Activated CD4-positive, alpha-beta T cell treated with anti-CD3 and anti-CD28 coated beads, Interleukin-2, amount 10 ng/mL, durations not matched to agents 24 days and 14 days (primary cell): Measurements from ENCODE around the gene IL10. TPM values are rescaled to one million over a fixed set of nuclear protein-coding genes. Genes with fewer than 3 reads are reported as not detected.
A peak's percentile ranks its signal among the peaks of the same experiment; 100 is the strongest.

Experiments
- DNase-seq: peaks from one replicate; pipeline ENCODE4 v3.0.0; 2022
- H3K27ac Mint-ChIP-seq: one replicate; pipeline ENCODE4 v1.8.0; 2022; ENCODE audit warnings: mild to moderate bottlenecking, mixed read lengths
- H3K27me3 Mint-ChIP-seq: one replicate; pipeline ENCODE4 v1.8.0; 2022; ENCODE audit warnings: mixed read lengths
- H3K36me3 Mint-ChIP-seq: one replicate; pipeline ENCODE4 v1.8.0; 2022; ENCODE audit warnings: low read depth, mild to moderate bottlenecking, mixed read lengths
- H3K4me1 Mint-ChIP-seq: one replicate; pipeline ENCODE4 v1.8.0; 2021; ENCODE audit warnings: mixed read lengths
- H3K4me3 Mint-ChIP-seq: one replicate; pipeline ENCODE4 v1.8.0; 2022; ENCODE audit warnings: mild to moderate bottlenecking, moderate library complexity, mixed read lengths
- H3K9me3 Mint-ChIP-seq: one replicate; pipeline ENCODE4 v1.8.0; 2021; ENCODE audit warnings: mixed read lengths
- intact Hi-C: fragments of 100-400 bp; cut with micrococcal nuclease; formaldehyde crosslinking; loops from one replicate; pipeline ENCODE4 v1.15.1; 2023
- total RNA-seq: library from RNA; stranded (reverse); gene quantifications from 2 replicates; pipeline ENCODE4 v1.2.3, GENCODE V29; 2022

The IL10 gene
- total RNA-seq, 1 donor from 2014 or later, result 3.4 TPM

DNA sequence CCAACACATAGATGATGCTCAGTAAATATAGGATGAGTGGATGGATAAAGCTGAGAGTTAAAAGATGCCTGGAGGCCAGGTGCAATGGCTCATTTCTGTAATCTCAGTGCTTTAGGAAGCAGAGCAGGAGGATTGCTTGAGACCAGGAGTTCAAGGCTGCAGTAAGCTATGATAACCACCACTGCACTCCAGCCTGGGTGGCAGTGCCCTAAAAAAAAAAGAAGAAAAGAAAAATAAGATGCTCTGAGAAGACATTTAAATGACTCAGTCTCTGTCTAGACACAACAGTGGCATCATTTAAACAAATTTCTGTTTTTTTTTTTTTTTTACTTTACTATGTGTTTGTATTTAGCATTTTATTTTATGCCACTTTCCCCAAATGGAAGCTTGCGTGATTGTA is 27.0 kb downstream of the IL10 start:
- intact Hi-C loops, result no loop called here
- Mint-ChIP-seq H3K9me3 (no peaks in the 10 kb centered on the region), H3K27me3 (peaks cover 23% of the 10 kb centered on the region), H3K4me1 (peaks cover 39% of the 10 kb centered on the region), H3K36me3 (peaks cover 9% of the 10 kb centered on the region), H3K27ac (no peak overlapping the region), H3K4me3 (no peak overlapping the region)
- no peak for DNase-seq

DNA sequence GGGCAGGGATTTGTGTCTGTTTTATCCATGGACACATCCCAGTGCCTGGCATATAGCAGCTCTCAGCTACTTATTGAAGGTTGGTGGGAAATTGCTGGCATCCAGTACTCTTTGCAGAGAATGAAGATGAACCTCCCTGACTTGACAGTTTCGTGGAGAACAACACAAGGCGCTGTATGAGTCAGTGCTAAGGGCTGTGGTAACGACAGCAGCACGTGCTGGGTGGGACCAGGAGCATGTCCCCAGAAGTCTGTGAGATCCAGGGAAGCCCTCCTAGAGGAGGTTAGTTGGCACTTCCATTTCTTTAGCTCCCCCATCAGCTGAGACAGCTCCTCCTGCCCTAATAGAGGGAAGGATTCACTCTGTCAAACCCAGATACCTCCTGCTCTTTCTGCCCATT is 27.6 kb downstream of the IL10 start:
- H3K27me3 Mint-ChIP-seq, result peaks cover 20% of the 10 kb centered on the region
- no peak for DNase-seq
- H3K4me3 Mint-ChIP-seq, result no peak overlapping the region
- no peaks in the 10 kb centered on the region for H3K9me3 Mint-ChIP-seq
- H3K36me3 Mint-ChIP-seq, result peaks cover 11% of the 10 kb centered on the region
- H3K27ac Mint-ChIP-seq, result no peak overlapping the region
- intact Hi-C loops, result no loop called here
- peaks cover 42% of the 10 kb centered on the region for H3K4me1 Mint-ChIP-seq

DNA sequence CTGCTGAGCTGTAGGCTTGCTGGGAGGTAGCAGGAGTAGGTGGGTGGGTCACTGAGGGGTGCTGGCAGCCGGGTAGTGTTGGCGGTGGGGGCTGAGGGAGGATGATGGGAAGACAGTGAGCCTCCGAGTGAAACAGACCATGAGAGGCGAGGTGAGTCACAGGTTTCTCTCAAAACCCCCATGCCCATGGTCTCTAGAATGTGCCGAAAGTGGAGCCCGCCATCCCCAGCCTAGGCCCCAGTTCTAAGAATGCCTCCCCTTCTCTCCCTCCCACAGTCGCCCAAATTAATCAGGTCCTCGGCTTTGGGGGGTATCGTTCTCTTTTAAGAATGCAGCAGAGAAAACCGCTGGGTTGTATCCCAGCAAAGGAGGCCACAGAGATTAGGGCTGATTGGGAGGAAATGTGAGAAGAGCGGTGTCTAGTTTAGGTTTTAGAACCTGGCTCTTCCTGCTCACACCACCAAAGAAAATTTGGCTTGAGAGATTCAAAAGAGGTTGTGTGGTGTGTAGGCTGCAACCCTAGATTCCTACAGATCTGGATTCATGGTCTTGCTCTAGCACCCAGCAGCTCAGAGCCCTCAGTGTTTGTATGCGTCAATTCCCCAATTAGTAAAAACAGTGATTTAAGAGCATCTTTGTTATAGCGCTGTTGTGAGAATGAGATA is 29.4 kb downstream of the IL10 start:
- no peak overlapping the region for H3K27ac Mint-ChIP-seq
- H3K4me1 Mint-ChIP-seq, result peaks cover 53% of the 10 kb centered on the region
- DNase-seq, result no peak
- peaks cover 8% of the 10 kb centered on the region for H3K27me3 Mint-ChIP-seq
- peaks cover 22% of the 10 kb centered on the region for H3K36me3 Mint-ChIP-seq
- intact Hi-C loops, result no loop called here
- H3K9me3 Mint-ChIP-seq, result no peaks in the 10 kb centered on the region
- no peak overlapping the region for H3K4me3 Mint-ChIP-seq

DNA sequence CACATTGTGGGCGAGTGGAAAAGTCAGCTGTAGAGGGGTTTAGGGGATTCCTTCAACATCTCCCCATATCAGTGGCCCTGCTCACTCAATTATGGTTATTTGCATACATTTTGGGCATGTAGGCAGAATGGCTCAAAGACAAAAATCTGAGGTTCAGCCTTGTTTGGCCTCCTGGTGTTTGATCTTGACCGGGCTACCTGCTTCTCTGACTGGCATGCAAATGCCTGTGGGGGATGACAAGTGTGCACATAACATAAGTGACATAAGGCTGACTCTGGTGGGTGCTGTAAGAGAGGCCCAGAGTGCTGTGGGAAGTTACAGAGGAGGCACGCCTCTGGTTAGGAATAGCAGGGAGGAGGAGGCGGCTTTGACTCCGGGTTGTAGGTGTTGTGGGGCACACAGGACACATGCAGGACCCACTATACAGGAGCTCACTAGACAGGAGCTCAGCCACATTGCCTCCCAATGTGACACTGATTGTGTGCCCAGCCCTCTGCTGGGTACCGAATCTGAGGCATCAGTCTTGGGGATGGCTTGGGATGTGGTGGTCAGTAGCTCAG is 31.1 kb downstream of the IL10 start:
- no peak overlapping the region for H3K4me3 Mint-ChIP-seq
- DNase-seq, result no peak
- no peak overlapping the region for H3K27ac Mint-ChIP-seq
- intact Hi-C loops, result no loop called here
- H3K36me3 Mint-ChIP-seq, result peaks cover 25% of the 10 kb centered on the region
- no peaks in the 10 kb centered on the region for H3K9me3 Mint-ChIP-seq
- H3K27me3 Mint-ChIP-seq, result peaks cover 2% of the 10 kb centered on the region
- H3K4me1 Mint-ChIP-seq, result peaks cover 65% of the 10 kb centered on the region

DNA sequence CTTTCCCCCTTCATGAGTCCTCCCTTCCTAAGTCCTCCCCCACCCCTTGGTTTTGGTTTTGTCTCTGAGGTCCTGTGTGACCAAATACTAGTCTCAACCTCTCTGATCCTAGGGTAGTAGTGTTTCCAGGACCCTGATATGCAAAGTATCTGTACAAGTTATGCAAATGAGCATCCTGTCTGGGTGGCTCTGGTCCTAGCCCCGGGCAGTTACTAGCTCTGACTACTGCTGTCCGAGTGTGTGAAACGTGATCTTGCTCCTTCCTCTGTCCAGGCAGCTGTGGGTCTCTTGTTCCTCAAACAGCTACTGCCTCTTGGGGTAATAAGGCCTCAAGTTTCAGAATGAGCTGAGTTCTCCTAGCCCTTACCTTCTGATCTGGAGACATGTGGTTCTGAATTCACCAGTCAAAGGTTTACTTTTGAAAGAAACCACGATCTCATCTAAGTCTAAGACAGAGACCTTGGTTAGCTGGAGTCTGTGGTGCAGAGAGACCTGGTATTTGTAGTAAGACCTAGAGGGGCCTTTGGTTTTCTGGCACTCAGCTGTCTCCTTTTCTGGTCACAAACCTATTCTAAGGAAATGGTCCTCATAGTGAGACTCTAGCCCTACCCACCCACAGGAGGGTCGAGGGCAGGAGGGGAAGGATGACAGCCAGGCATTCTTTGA is 32.8 kb downstream of the IL10 start:
- H3K36me3 Mint-ChIP-seq, result peaks cover 38% of the 10 kb centered on the region
- peak; percentile 74 for DNase-seq
- H3K4me1 Mint-ChIP-seq, result peaks cover 72% of the 10 kb centered on the region
- H3K27me3 Mint-ChIP-seq, result peaks cover 2% of the 10 kb centered on the region
- peak overlapping the region; percentile 42 for H3K4me3 Mint-ChIP-seq
- no peaks in the 10 kb centered on the region for H3K9me3 Mint-ChIP-seq
- H3K27ac Mint-ChIP-seq, result peak overlapping the region; percentile 77
- intact Hi-C loops, result loop anchor here (1.0 to 2.0 kb wide), 4 partner anchors 17 to 64 kb away; no protein-coding TSS in a partner anchor

DNA sequence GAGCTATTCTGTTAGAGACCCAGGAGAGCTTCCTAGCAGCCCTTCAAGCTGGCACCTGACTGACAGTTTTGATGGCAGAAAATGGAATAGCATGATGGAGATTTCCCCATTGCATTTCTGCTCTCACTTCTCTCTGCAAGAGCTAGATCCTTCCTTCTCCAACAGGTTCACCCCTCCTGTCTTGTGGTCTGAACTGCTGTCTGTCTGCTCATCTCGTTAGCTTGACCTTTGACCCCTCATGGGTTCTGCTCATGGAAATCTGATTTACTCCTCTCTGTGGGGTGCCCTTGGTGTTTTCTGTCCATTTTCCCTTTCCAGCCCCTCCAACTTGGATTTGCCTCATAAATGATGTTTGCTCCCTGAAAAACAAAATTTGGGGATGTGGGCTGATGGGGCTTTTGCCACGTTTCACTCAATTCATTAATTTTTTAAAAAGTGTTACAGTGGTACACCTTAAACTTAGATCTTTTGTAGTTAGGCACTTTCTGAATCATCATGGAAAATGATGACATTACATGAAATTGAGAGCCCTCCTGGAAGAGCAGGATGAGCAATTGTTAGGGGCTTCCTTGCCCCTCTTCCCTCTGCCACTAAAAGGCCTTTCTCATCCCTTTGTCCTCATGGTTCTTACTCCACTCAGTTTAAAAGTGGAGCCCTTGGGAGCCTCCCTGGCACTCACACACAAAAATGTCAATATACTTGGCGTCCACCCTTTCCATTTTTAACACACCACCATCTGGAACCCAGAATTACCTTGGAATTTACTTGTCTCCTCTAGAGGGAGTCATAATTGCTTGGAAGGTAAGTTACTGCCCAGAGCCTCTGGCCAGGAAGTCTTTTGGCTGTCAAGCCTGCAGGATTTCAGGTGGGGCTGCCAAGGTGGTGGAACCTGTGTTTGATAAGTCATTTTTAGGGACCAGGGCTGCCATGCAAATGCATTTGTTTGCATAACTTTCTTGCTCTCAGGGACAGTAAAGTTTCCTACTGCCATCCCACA is 33.6 kb downstream of the IL10 start:
- Mint-ChIP-seq H3K4me3 (peak overlapping the region; percentile 42), H3K27me3 (peaks cover 2% of the 10 kb centered on the region), H3K4me1 (peaks cover 73% of the 10 kb centered on the region), H3K36me3 (peaks cover 38% of the 10 kb centered on the region), H3K9me3 (no peaks in the 10 kb centered on the region), H3K27ac (peak overlapping the region; percentile 77)
- DNase-seq, result no peak
- intact Hi-C loops, result loop anchor here (1.0 to 2.0 kb wide), 4 partner anchors 18 to 65 kb away; no protein-coding TSS in a partner anchor

DNA sequence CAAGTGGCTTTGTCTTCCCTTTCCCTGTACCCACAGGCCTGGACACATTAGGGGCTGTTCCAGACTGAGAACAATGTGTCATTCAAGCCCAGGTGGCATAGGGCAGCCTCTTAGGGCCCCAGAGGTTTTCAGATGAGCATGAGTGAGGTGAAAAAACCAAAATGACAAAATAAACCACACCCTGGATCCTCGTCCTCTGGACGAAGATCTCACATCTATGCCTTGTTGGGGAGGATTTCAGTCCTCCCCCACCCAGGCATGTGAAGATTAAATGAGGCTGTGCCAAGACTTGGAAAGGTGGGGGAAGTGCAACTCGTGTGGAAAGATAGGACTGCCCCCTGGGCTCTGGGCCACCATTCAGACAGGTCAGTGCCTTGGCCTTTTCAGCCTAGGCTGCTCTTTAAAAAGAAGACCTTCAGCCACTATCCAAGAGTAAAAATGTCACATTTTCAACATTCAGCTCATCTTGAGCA is 34.5 kb downstream of the IL10 start:
- intact Hi-C loops, result loop anchor here (2.0 kb wide), 1 partner anchor 19 kb away; no protein-coding TSS in a partner anchor
- H3K27ac Mint-ChIP-seq, result peak overlapping the region; percentile 11
- H3K9me3 Mint-ChIP-seq, result no peaks in the 10 kb centered on the region
- DNase-seq, result no peak
- H3K4me1 Mint-ChIP-seq, result peaks cover 71% of the 10 kb centered on the region
- H3K36me3 Mint-ChIP-seq, result peaks cover 46% of the 10 kb centered on the region
- no peak overlapping the region for H3K4me3 Mint-ChIP-seq
- no peaks in the 10 kb centered on the region for H3K27me3 Mint-ChIP-seq

DNA sequence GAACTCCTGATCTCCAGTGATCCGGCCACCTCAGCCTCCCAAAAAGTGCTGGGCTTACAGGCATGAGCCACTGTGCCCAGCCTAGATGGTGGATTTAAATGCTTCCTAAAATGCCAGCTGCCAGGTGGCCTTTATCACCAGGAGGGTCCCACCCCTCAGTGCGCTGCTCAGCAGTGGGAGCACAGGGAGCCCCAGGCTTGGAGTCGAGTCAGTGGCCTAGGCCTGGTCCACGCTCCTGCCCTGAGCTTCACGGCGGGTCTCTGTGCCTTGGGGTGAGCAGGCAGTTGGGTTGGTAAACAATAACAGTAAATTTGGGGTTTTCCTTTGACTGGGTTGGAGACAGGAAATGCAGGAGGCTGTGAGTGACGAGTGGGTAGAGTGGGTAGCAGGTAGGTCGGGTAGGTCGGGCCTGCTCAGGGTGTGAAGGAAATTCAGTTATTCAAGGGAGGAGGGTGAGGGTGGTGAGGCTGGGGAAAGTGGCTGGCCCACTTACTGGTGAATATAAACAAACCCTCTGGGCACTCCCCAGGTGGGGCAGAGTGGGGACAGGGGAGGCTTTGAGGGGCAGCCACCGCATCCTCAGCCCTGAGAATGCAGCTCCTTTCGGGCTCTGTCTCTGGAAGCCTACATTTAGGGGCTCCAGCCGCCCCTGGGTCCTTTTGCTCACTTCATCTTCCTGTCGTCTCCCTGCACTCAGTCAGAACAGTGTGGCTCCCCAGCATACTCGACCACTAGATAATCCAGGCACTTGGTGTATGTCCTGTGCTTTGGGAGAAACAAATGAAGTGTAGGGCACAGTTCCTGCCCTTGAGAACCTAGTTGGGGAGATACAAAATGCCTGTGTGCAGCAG is 35.2 kb downstream of the IL10 start:
- Mint-ChIP-seq H3K27ac (peak overlapping the region; percentile 12), H3K27me3 (no peaks in the 10 kb centered on the region), H3K36me3 (peaks cover 52% of the 10 kb centered on the region), H3K4me1 (peaks cover 70% of the 10 kb centered on the region), H3K9me3 (no peaks in the 10 kb centered on the region), H3K4me3 (peak overlapping the region; percentile 7)
- DNase-seq, result peak; percentile 80
- intact Hi-C loops, result no loop called here

DNA sequence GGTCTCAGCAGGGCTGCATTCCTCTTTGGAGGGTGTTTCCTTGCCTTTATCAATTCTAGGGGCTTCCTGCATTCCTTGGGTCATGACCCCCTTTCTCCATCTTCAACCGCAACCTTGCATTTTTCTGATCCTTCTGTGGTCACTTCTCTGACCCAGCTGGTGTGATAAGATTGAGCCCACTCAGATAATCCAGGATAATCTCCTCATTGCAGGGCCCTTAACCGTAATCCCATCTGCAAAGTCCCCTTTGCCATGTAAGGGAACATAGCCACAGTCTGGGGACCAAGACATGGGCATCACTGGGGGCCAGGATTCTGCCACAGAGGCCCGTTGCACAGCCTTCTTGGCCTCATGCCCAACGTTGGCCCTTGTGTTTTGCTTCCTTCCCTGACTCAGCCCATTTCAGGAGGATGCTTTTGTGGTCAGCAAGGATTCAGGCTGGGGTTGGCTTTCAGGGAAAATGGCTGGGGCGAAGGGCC is 36.7 kb downstream of the IL10 start:
- Mint-ChIP-seq H3K27ac (no peak overlapping the region), H3K27me3 (no peaks in the 10 kb centered on the region), H3K36me3 (peaks cover 59% of the 10 kb centered on the region), H3K9me3 (no peaks in the 10 kb centered on the region), H3K4me3 (no peak overlapping the region), H3K4me1 (peaks cover 64% of the 10 kb centered on the region)
- DNase-seq, result no peak
- intact Hi-C loops, result loop anchor here (2.0 kb wide), 1 partner anchor 177 kb away; no protein-coding TSS in a partner anchor

DNA sequence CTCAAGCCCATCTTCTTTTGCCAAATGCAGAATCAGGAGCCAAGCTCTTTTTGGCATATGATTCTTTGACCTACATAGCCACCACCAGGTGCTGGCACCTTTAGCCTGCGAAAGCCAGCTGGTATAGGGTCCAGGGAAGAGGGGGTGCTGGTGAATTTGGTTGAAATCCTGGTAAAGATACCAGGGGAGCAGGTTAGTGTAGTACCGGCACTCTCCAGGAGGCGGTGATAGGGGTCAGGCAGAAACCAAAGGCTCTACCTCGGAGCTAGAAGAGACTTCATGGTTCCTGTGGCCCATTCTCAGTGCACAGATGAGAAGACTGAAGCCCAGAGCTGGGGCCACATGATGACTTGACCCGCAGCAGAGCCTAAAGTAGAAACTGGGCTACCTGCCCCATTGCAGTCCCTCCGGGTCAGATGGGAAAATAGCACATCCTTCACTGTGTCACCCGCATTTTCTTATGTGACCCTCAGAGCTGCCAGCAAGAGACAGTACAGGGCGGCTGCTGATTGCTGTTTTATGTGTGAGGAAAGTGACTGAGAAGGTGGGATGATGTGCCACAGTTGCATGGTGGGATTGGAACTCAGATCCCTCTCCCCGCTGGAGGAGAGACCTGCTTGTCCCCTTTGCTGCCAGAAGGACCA is 37.7 kb downstream of the IL10 start:
- intact Hi-C loops, result loop anchor here (1.0 to 2.0 kb wide), 2 partner anchors 74 to 178 kb away; no protein-coding TSS in a partner anchor
- H3K4me1 Mint-ChIP-seq, result peaks cover 59% of the 10 kb centered on the region
- peak; percentile 93 for DNase-seq
- no peaks in the 10 kb centered on the region for H3K27me3 Mint-ChIP-seq
- no peak overlapping the region for H3K27ac Mint-ChIP-seq
- no peak overlapping the region for H3K4me3 Mint-ChIP-seq
- H3K9me3 Mint-ChIP-seq, result no peaks in the 10 kb centered on the region
- peaks cover 65% of the 10 kb centered on the region for H3K36me3 Mint-ChIP-seq

DNA sequence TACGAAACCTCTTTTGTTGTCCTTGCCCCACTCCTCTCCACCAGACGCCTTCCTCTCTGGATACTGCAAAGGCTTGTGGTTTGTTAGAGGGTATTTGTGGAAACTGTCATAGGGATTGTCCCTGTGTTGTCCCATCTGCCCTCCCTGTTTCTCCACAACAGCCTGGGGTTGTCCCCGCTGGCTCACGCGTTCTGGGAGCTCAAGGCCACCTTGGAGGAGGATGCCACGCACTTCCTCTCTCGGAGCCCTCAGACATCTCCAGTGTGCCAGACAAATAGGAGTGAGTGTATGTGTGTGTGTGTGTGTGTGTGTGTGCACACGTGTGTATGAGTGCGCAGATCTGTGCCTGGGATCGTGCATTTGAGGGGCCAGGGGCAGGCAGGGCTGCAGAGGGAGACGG is 39.3 kb downstream of the IL10 start:
- intact Hi-C loops, result no loop called here
- Mint-ChIP-seq H3K4me3 (no peak overlapping the region), H3K9me3 (no peaks in the 10 kb centered on the region), H3K27me3 (no peaks in the 10 kb centered on the region), H3K27ac (no peak overlapping the region), H3K36me3 (peaks cover 59% of the 10 kb centered on the region), H3K4me1 (peaks cover 45% of the 10 kb centered on the region)
- DNase-seq, result no peak

DNA sequence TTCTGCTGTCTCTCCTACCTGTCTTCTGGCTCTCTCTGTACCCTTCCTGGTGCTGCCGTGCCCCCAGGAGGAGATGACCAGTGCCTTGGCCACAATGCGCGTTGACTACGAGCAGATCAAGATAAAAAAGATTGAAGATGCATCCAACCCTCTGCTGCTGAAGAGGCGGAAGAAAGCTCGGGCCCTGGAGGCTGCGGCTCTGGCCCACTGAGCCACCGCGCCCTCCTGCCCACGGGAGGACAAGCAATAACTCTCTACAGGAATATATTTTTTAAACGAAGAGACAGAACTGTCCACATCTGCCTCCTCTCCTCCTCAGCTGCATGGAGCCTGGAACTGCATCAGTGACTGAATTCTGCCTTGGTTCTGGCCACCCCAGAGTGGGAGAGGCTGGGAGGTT is 39.8 kb downstream of the IL10 start:
- no peak for DNase-seq
- Mint-ChIP-seq H3K27ac (peak overlapping the region; percentile 31), H3K27me3 (no peaks in the 10 kb centered on the region), H3K4me3 (no peak overlapping the region), H3K36me3 (peaks cover 57% of the 10 kb centered on the region), H3K9me3 (no peaks in the 10 kb centered on the region), H3K4me1 (peaks cover 40% of the 10 kb centered on the region)
- intact Hi-C loops, result no loop called here
